ENCODE results near the gene TRAF1. TPM values are rescaled to one million over a fixed set of nuclear protein-coding genes. Genes with fewer than 3 reads are reported as not detected.

TRAF1 gene
- total RNA-seq, 1 experiment from 2014 or later: 1.4 TPM

- WGBS (ENCODE audit: extremely low coverage, insufficient read length, low lambda C conversion rate): no CpG with 5 or more reads among the region's 3 CpGs
Measured at GRCh38 chr9:120854596-120855327, 71.8 kb downstream of the TRAF1 start.

More at GRCh38 chr9:120854596-120855327, 71.8 kb downstream of the TRAF1 start:
- no peak overlapping the region for H4K91ac ChIP-seq (ENCODE audit: insufficient read length, low read depth, low read length)
- H2BK12ac ChIP-seq (ENCODE audit: insufficient read length, low read depth, low read length): no peak overlapping the region
- Mint-ChIP-seq H3K4me1 (peaks cover 23 to 25% of the 10 kb centered on the region in 2 experiments), H3K9me3 (no peaks in the 10 kb centered on the region), H3K27me3 (ENCODE audit: low read depth) (no peaks in the 10 kb centered on the region), H3K4me3 (no peak overlapping the region), H3K27ac (no peak overlapping the region), H3K36me3 (ENCODE audit: insufficient read depth in 1 of 3, low read depth in 3 of 3) (peaks cover 0 to 26% (median 12%) of the 10 kb centered on the region in 3 experiments; a peak in 4 of 7 replicates)
- H4K8ac ChIP-seq (replicated peaks; ENCODE audit: insufficient read length, low read depth, low read length): no peak overlapping the region
- no peak overlapping the region for H3K27ac ChIP-seq (ENCODE audit: insufficient read length, low read depth, low read length)
- H3K79me2 ChIP-seq (ENCODE audit: insufficient read depth, low read length): no peaks in the 10 kb centered on the region
- no peaks in the 10 kb centered on the region for H3K79me1 ChIP-seq (ENCODE audit: insufficient read depth, low read depth, low read length, poor library complexity, severe bottlenecking)
- no peak overlapping the region for H3K23ac ChIP-seq (ENCODE audit: insufficient read length, low read depth, low read length)
- H3K56ac ChIP-seq (ENCODE audit: insufficient read length, low read depth, low read length): no peak overlapping the region
- no peak overlapping the region for H2BK15ac ChIP-seq (ENCODE audit: low read depth, low read length)
- peaks cover 7% of the 10 kb centered on the region; the same call in 1 of the 2 replicates for H3K4me1 ChIP-seq (ENCODE audit: insufficient read depth, low read length)
- no peaks in the 10 kb centered on the region for H3K23me2 ChIP-seq (ENCODE audit: insufficient read length, low read depth, low read length, poor library complexity, severe bottlenecking)
- H3K27me3 ChIP-seq (ENCODE audit: insufficient read depth, low read length): no peaks in the 10 kb centered on the region
- H2AK5ac ChIP-seq (ENCODE audit: insufficient read length, low read length): no peak overlapping the region
- H3K9me3 ChIP-seq (ENCODE audit: control insufficient read depth, low read depth, low read length): no peaks in the 10 kb centered on the region
- H3K9ac ChIP-seq (ENCODE audit: extremely low read depth, insufficient read length, low read length): no peak overlapping the region
- no peak for DNase-seq
- no peak overlapping the region for H3K4me2 ChIP-seq (ENCODE audit: insufficient read depth, insufficient read length, low read length)
- no peak overlapping the region for H3T11ph ChIP-seq (ENCODE audit: low read length)
- H3K4ac ChIP-seq (ENCODE audit: low read depth, low read length): no peak overlapping the region
- no peak overlapping the region for H4K5ac ChIP-seq (ENCODE audit: insufficient read length, low read depth, low read length)
- H3K14ac ChIP-seq (ENCODE audit: insufficient read depth, low read length): no peak overlapping the region
- no peak overlapping the region for H2BK20ac ChIP-seq (ENCODE audit: low read depth, low read length, poor library complexity, severe bottlenecking)
- H2BK120ac ChIP-seq (ENCODE audit: low read depth, low read length, poor library complexity, severe bottlenecking): no peak overlapping the region
- H2AFZ ChIP-seq (ENCODE audit: low read length): no peak overlapping the region
- TF ChIP-seq CTCF (conservative IDR thresholded peaks at IDR 0.05): no peak
- H4K20me1 ChIP-seq (ENCODE audit: control insufficient read depth, insufficient read depth, insufficient read length): no peaks in the 10 kb centered on the region
- H3K18ac ChIP-seq (ENCODE audit: insufficient read length, low read depth, low read length): no peak overlapping the region
- no peak overlapping the region for H2BK5ac ChIP-seq (ENCODE audit: insufficient read length, low read length)
